Measurements from ENCODE around the gene DYTN. TPM values are rescaled to one million over a fixed set of nuclear protein-coding genes. Genes with fewer than 3 reads are reported as not detected.

DYTN gene
- polyA plus RNA-seq, 2 of the 4 experiments (the other 2 are of a cell fraction): not detected

GRCh38 chr2:206615417-206616089 is 102.6 kb downstream of the DYTN start (continued):
- TF ChIP-seq HMGXB4 (CRISPR knock-in tag; IDR thresholded peaks at IDR 0.05; ENCODE audit: borderline replicate concordance) (no peak), E2F6 (IDR thresholded peaks at IDR 0.05; ENCODE audit: borderline replicate concordance, low read depth) (no peak), SMC3 (IDR thresholded peaks at IDR 0.05) (no peak), NFE2L2 (conservative IDR thresholded peaks at IDR 0.05; ENCODE audit: low read length) (no peak)

- H3K27ac ChIP-seq: peak overlapping the region; percentile 17 to 75; a peak in 5 of 6 replicates
- 17% methylated on average over 4 of the region's 6 CpGs for WGBS (ENCODE audit: missing lambda C conversion rate)
- H3K4me2 ChIP-seq: peak overlapping the region; percentile 52
- CTCF ChIA-PET: no interaction called here
- peaks cover 35% of the 10 kb centered on the region for H3K4me1 ChIP-seq
- ATAC-seq (peak; percentile 90 to 93), DNase-seq (ENCODE audit: low read depth in 1 of 2, low spot score in 1 of 2) (peak; percentile 27 to 79), FAIRE-seq (no peak)
- POLR2A ChIA-PET: no interaction called here
- peak; percentile 39; the same call in 1 of the 2 replicates for TF ChIP-seq NFE2L2 (conservative IDR thresholded peaks at IDR 0.05; ENCODE audit: low read length)
- TF ChIP-seq MAFK (IDR thresholded peaks at IDR 0.05; ENCODE audit: partially characterized antibody): peak; percentile 86
- TF ChIP-seq FOSL2 (IDR thresholded peaks at IDR 0.05): no peak
- peak; percentile 80 for TF ChIP-seq FOSL2 (CRISPR knock-in tag; IDR thresholded peaks at IDR 0.05)
- no peak for TF ChIP-seq E2F6 (IDR thresholded peaks at IDR 0.05; ENCODE audit: borderline replicate concordance, low read depth)
- no peaks in the 10 kb centered on the region; the same call in 2 of the 3 replicates for H3K9me3 ChIP-seq
- no peak overlapping the region for H3K4me3 ChIP-seq
Observed at GRCh38 chr2:206614811-206615210, 103.4 kb downstream of the DYTN start.

GRCh38 chr2:206611736-206612135 is 106.5 kb downstream of the DYTN start:
- Histone ChIP-seq H3K27ac (no peak overlapping the region), H3K4me2 (no peak overlapping the region), H3K4me3 (no peak overlapping the region), H3K4me1 (peaks cover 24% of the 10 kb centered on the region), H3K9me3 (no peaks in the 10 kb centered on the region; the same call in 2 of the 3 replicates)
- WGBS (ENCODE audit: missing lambda C conversion rate): 73% methylated on average over 3 of the region's 3 CpGs
- DNase-seq (ENCODE audit: low read depth in 1 of 2, low spot score in 1 of 2) (no peak), ATAC-seq (no peak), FAIRE-seq (no peak)
- ChIA-PET CTCF (no interaction called here), POLR2A (no interaction called here)
- no peak for TF ChIP-seq FOXS1 (CRISPR knock-in tag; IDR thresholded peaks at IDR 0.05)
- TF ChIP-seq NR3C1 (IDR thresholded peaks at IDR 0.05): no peak
- no peak for TF ChIP-seq POLR2A (IDR thresholded peaks at IDR 0.05; ENCODE audit: low read length)
- TF ChIP-seq USF2 (IDR thresholded peaks at IDR 0.05): no peak

- Histone ChIP-seq H3K9me3 (no peaks in the 10 kb centered on the region; the same call in 2 of the 3 replicates), H3K4me3 (no peak overlapping the region), H3K4me1 (peaks cover 18% of the 10 kb centered on the region), H3K4me2 (no peak overlapping the region), H3K27ac (no peak overlapping the region)
- DNase-seq (ENCODE audit: low read depth in 1 of 2, low spot score in 1 of 2) (no peak), ATAC-seq (no peak), FAIRE-seq (no peak)
- TF ChIP-seq HDAC2 (IDR thresholded peaks at IDR 0.05) (no peak), CBX8 (IDR thresholded peaks at IDR 0.05) (no peak), MAFK (IDR thresholded peaks at IDR 0.05; ENCODE audit: partially characterized antibody) (no peak), MYC (IDR thresholded peaks at IDR 0.05; ENCODE audit: borderline replicate concordance, low read length) (no peak), MAZ (IDR thresholded peaks at IDR 0.05; ENCODE audit: borderline replicate concordance, low read depth, low read length) (no peak), E2F6 (IDR thresholded peaks at IDR 0.05; ENCODE audit: borderline replicate concordance, low read depth) (no peak), HOXA7 (CRISPR knock-in tag; IDR thresholded peaks at IDR 0.05) (no peak), CHD4 (IDR thresholded peaks at IDR 0.05; ENCODE audit: borderline replicate concordance) (no peak), FOXS1 (CRISPR knock-in tag; IDR thresholded peaks at IDR 0.05) (no peak), CHD2 (IDR thresholded peaks at IDR 0.05; ENCODE audit: low read length, partially characterized antibody) (no peak), NPAS2 (CRISPR knock-in tag; IDR thresholded peaks at IDR 0.05; ENCODE audit: borderline replicate concordance) (no peak), ZFP36 (IDR thresholded peaks at IDR 0.05; ENCODE audit: borderline replicate concordance, partially characterized antibody) (no peak), USF2 (IDR thresholded peaks at IDR 0.05) (no peak), SREBF2 (IDR thresholded peaks at IDR 0.05) (no peak), FOSL2 (IDR thresholded peaks at IDR 0.05) (no peak), FOSL2 (CRISPR knock-in tag; IDR thresholded peaks at IDR 0.05) (no peak), ZC3H11A (IDR thresholded peaks at IDR 0.05) (no peak)
- 88% methylated on average over 6 of the region's 6 CpGs for WGBS (ENCODE audit: missing lambda C conversion rate)
- ChIA-PET POLR2A (no interaction called here), CTCF (no interaction called here)
Observed at GRCh38 chr2:206611191-206611590, 107.0 kb downstream of the DYTN start.
